Esophagus squamous epithelium (tissue), 4 donors: Measurements from ENCODE around the gene RPL13A.
A peak's percentile ranks its signal among the peaks of the same experiment; 100 is the strongest.

ENCODE experiments used
- CTCF ChIP-seq, 6 experiments: fragments of 450-650 bp in 4 of 6; fragments of 200-600 bp in 2 of 6; sonication (generic) in 2 of 6; IDR thresholded peaks; one replicate each; pipeline ENCODE4 v1.5.1; 2016 to 2019; ENCODE audit warnings: antibody characterized with exemption in 6 of 6, mild to moderate bottlenecking in 4 of 6, moderate library complexity in 4 of 6
- POLR2A ChIP-seq, 4 donors: fragments of 450-650 bp; IDR thresholded peaks; one replicate each; pipeline ENCODE4 v1.6.1; 2017; ENCODE audit warnings: antibody characterized with exemption in 4 of 4, mild to moderate bottlenecking in 4 of 4, moderate library complexity in 3 of 4

GRCh38 chr19:49475995-49476880, 11.2 kb upstream of the RPL13A start:
- peak in 5 of 6 experiments; percentile 14 to 44 (median 34) for TF ChIP-seq CTCF (IDR thresholded peaks at IDR 0.05)
- TF ChIP-seq POLR2A (IDR thresholded peaks at IDR 0.05) = no peak
